ENCODE results near the gene AP2B1.
"Not testable (repeated sequence)": the region's sequence is repeated elsewhere in the genome, so short reads cannot be mapped to it uniquely, and the experiment has no call there.

AP2B1 gene

GRCh38 chr17:35596530-35597233 lies 9.6 kb downstream of the AP2B1 start:
- no peak for TF ChIP-seq CTCF (IDR thresholded peaks at IDR 0.05; ENCODE audit: extremely low read depth, missing control alignments)
- no peak for DNase-seq (ENCODE audit: low spot score)

- DNase-seq (ENCODE audit: low spot score), result no peak
- TF ChIP-seq CTCF (IDR thresholded peaks at IDR 0.05; ENCODE audit: extremely low read depth, missing control alignments), result no peak
Measured at GRCh38 chr17:35597604-35598003, 10.5 kb downstream of the AP2B1 start.

- no peak for TF ChIP-seq CTCF (IDR thresholded peaks at IDR 0.05; ENCODE audit: extremely low read depth, missing control alignments)
- no peak for DNase-seq (ENCODE audit: low spot score)
Measured at GRCh38 chr17:35603674-35604073, 16.6 kb downstream of the AP2B1 start.

GRCh38 chr17:35605678-35606077 lies 18.6 kb downstream of the AP2B1 start:
- no peak for DNase-seq (ENCODE audit: low spot score)
- TF ChIP-seq CTCF (IDR thresholded peaks at IDR 0.05; ENCODE audit: extremely low read depth, missing control alignments), result no peak

- no peak for DNase-seq (ENCODE audit: low spot score)
- TF ChIP-seq CTCF (IDR thresholded peaks at IDR 0.05; ENCODE audit: extremely low read depth, missing control alignments), result no peak
Measured at GRCh38 chr17:35607239-35607847, 20.2 kb downstream of the AP2B1 start.

- no peak for TF ChIP-seq CTCF (IDR thresholded peaks at IDR 0.05; ENCODE audit: extremely low read depth, missing control alignments)
- DNase-seq (ENCODE audit: low spot score), result no peak
Measured at GRCh38 chr17:35609831-35610230, 22.7 kb downstream of the AP2B1 start.

GRCh38 chr17:35610746-35611145 lies 23.6 kb downstream of the AP2B1 start:
- DNase-seq (ENCODE audit: low spot score), result not testable (repeated sequence)

Data from GM20000 (cell line).